Lung (tissue), 12 donors: ENCODE measurements around the gene PLSCR5. TPM values are rescaled to one million over a fixed set of nuclear protein-coding genes. Genes with fewer than 3 reads are reported as not detected.
A peak's percentile ranks its signal among the peaks of the same experiment; 100 is the strongest.

Experiments
- ATAC-seq: fragments of 200-7000 bp; cut with Tn5 transposase; one replicate; pipeline ENCODE4 v1.9.1; 2020; ENCODE audit warnings: moderate number of reproducible peaks; ENCODE audit not compliant: insufficient read depth, low FRiP score
- DNase-seq, 3 donors: peaks; one replicate each; pipeline ENCODE4 v3.0.0-alpha.2; 2013 to 2017
- H3K27ac ChIP-seq, 2 donors: one replicate each; pipeline ENCODE4 v1.5.1; 2013; ENCODE audit warnings: mild to moderate bottlenecking in 2 of 2, moderate library complexity in 2 of 2, control low read depth in 1 of 2, inconsistent platforms in 1 of 2, low read depth in 1 of 2, low read length in 1 of 2
- H3K27me3 ChIP-seq, 3 donors: one replicate each; pipeline ENCODE4 v1.5.1; 2013; ENCODE audit warnings: low read length in 2 of 3; ENCODE audit not compliant: control insufficient read depth in 3 of 3, insufficient read depth in 3 of 3
- H3K36me3 ChIP-seq, 4 donors: one replicate each; pipeline ENCODE4 v1.5.1; 2013; ENCODE audit warnings: low read length in 4 of 4, mild to moderate bottlenecking in 1 of 4, moderate library complexity in 1 of 4; ENCODE audit not compliant: control insufficient read depth in 4 of 4, insufficient read depth in 4 of 4
- H3K4me1 ChIP-seq, 5 donors: one replicate each; pipeline ENCODE4 v1.5.1; 2013; ENCODE audit warnings: low read length in 5 of 5, mild to moderate bottlenecking in 2 of 5, moderate library complexity in 1 of 5; ENCODE audit not compliant: control insufficient read depth in 5 of 5, insufficient read depth in 5 of 5
- H3K4me3 ChIP-seq: one replicate; pipeline ENCODE4 v1.5.1; 2013; ENCODE audit warnings: mild to moderate bottlenecking, control low read depth, moderate library complexity
- H3K9ac ChIP-seq, 2 donors: one replicate each; pipeline ENCODE4 v1.5.1; 2013; ENCODE audit warnings: low read length in 2 of 2, control low read depth in 1 of 2; ENCODE audit not compliant: insufficient read depth in 1 of 2
- H3K9me3 ChIP-seq, 4 donors: one replicate each; pipeline ENCODE4 v1.5.1; 2013; ENCODE audit warnings: low read length in 3 of 4, mild to moderate bottlenecking in 1 of 4, moderate library complexity in 1 of 4; ENCODE audit not compliant: control insufficient read depth in 4 of 4, insufficient read depth in 3 of 4
- WGBS, 2 donors: extraction: QIAGEN DNeasy Blood & Tissue Kit; methylation state at CpG; one replicate each; pipeline ENCODE4 v1.1.7; 2013; 5-methylcytosine and 5-hydroxymethylcytosine counted together
- polyA plus RNA-seq, 2 donors: library from polyadenylated mRNA; stranded (reverse); fragments of 200-250 nt; gene quantifications; one replicate each; pipeline ENCODE4 v1.2.1, GENCODE V29; 2013
- total RNA-seq, 2 donors: library from RNA; depleted of rRNA in 1 of 2; stranded (reverse); fragments of >200 nt in 1 of 2; gene quantifications; one replicate each; pipeline ENCODE4 v1.2.1, GENCODE V29; 2014 to 2021
- TF ChIP-seq, protein P1 (sequence below): IDR thresholded peaks from 2 replicates; pipeline ENCODE4 v1.5.1; 2012; ENCODE audit warnings: mild to moderate bottlenecking; ENCODE audit errors: control extremely low read depth, extremely low read depth
- donor health status: control.
- donor health status: control.
- donor health status: Bipolar disorder and iron deficiency.
- donor health status: healthy.
- donor health status: DM: yes; HTN: yes; CAD: no.

The PLSCR5 gene
- total and polyA plus RNA-seq, 4 donors: not detected

DNA sequence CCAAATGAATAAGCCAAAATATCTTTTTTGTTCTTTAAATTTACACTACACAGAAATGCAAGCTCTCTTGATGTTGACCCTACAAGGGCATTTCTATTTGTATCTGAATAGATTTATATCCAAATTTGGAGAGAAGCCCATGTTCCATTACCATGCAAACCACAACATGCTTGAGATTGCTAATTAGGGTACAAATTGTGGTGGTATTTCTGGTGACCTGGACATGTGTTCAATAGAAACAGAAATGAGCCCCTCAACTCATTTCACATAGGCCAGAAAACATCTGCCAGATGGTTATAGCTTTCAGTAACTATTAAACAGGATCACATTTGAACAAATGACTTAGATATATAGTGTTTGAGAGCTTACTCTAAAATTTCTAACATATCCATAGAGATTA is 23.5 kb upstream of the PLSCR5 start:
- Histone ChIP-seq H3K4me3 (no peak overlapping the region), H3K27me3 (no peaks in the 10 kb centered on the region), H3K27ac (no peak overlapping the region), H3K9me3 (no peaks in the 10 kb centered on the region), H3K9ac (no peak overlapping the region), H3K36me3 (no peaks in the 10 kb centered on the region), H3K4me1 (no peaks in the 10 kb centered on the region)
- ATAC-seq (no peak), DNase-seq (no peak)
- TF ChIP-seq, protein P1, sequence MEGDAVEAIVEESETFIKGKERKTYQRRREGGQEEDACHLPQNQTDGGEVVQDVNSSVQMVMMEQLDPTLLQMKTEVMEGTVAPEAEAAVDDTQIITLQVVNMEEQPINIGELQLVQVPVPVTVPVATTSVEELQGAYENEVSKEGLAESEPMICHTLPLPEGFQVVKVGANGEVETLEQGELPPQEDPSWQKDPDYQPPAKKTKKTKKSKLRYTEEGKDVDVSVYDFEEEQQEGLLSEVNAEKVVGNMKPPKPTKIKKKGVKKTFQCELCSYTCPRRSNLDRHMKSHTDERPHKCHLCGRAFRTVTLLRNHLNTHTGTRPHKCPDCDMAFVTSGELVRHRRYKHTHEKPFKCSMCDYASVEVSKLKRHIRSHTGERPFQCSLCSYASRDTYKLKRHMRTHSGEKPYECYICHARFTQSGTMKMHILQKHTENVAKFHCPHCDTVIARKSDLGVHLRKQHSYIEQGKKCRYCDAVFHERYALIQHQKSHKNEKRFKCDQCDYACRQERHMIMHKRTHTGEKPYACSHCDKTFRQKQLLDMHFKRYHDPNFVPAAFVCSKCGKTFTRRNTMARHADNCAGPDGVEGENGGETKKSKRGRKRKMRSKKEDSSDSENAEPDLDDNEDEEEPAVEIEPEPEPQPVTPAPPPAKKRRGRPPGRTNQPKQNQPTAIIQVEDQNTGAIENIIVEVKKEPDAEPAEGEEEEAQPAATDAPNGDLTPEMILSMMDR: no peak

GRCh38 chr3:146626403-146627122 is 21.4 kb upstream of the PLSCR5 start:
- Histone ChIP-seq H3K4me3 (no peak overlapping the region), H3K9ac (no peak overlapping the region), H3K27ac (no peak overlapping the region), H3K4me1 (no peaks in the 10 kb centered on the region), H3K27me3 (no peaks in the 10 kb centered on the region), H3K9me3 (no peaks in the 10 kb centered on the region), H3K36me3 (no peaks in the 10 kb centered on the region)
- no peak for DNase-seq
- TF ChIP-seq, protein P1: no peak
- WGBS, 2 donors: 73 to 89% methylated on average over 8 of the region's 8 CpGs
- no peak for ATAC-seq

GRCh38 chr3:146625186-146625775 is 20.1 kb upstream of the PLSCR5 start:
- Histone ChIP-seq H3K4me1 (no peaks in the 10 kb centered on the region), H3K27ac (no peak overlapping the region), H3K4me3 (no peak overlapping the region), H3K27me3 (no peaks in the 10 kb centered on the region), H3K36me3 (no peaks in the 10 kb centered on the region), H3K9me3 (no peaks in the 10 kb centered on the region), H3K9ac (no peak overlapping the region)
- 57 to 64% methylated on average over 3 of the region's 3 CpGs for WGBS, 2 donors
- ATAC-seq (peak; percentile 62), DNase-seq (peak in 2 of 3 donors; percentile 38 to 54)
- TF ChIP-seq, protein P1: no peak
